H9 (cell line): Measurements from ENCODE around the gene DGLUCY. TPM values are rescaled to one million over a fixed set of nuclear protein-coding genes. Genes with fewer than 3 reads are reported as not detected.

Experiments
- DNase-seq: peaks from one replicate; pipeline ENCODE4 v3.0.0-alpha.2; 2017
- H2AFZ ChIP-seq: one replicate; pipeline ENCODE4 v1.6.1; 2013; ENCODE audit warnings: mild to moderate bottlenecking, low read length, control low read depth, moderate library complexity
- H2AK5ac ChIP-seq: 2 replicates; pipeline ENCODE4 v1.6.1; 2013; ENCODE audit warnings: low read length, control low read depth, mixed read lengths; ENCODE audit not compliant: insufficient read length
- H2BK120ac ChIP-seq: one replicate; pipeline ENCODE4 v1.6.1; 2013; ENCODE audit warnings: low read depth, mild to moderate bottlenecking, low read length, control low read depth, inconsistent platforms; ENCODE audit not compliant: poor library complexity, severe bottlenecking
- H2BK12ac ChIP-seq: 2 replicates; pipeline ENCODE4 v1.6.1; 2013; ENCODE audit warnings: low read length, control low read depth, mixed read lengths, low read depth; ENCODE audit not compliant: insufficient read length
- H2BK15ac ChIP-seq: 2 replicates; pipeline ENCODE4 v1.6.1; 2013; ENCODE audit warnings: low read depth, low read length, control low read depth
- H2BK20ac ChIP-seq: one replicate; pipeline ENCODE4 v1.6.1; 2013; ENCODE audit warnings: low read depth, mild to moderate bottlenecking, low read length, control low read depth, inconsistent platforms; ENCODE audit not compliant: poor library complexity, severe bottlenecking
- H2BK5ac ChIP-seq: 2 replicates; pipeline ENCODE4 v1.6.1; 2013; ENCODE audit warnings: low read length, control low read depth, mixed read lengths; ENCODE audit not compliant: insufficient read length
- H3K14ac ChIP-seq: 2 replicates; pipeline ENCODE4 v1.6.1; 2013; ENCODE audit warnings: low read length, control low read depth; ENCODE audit not compliant: insufficient read depth
- H3K18ac ChIP-seq: 2 replicates; pipeline ENCODE4 v1.6.1; 2013; ENCODE audit warnings: low read depth, mild to moderate bottlenecking, mixed read lengths, low read length, control low read depth; ENCODE audit not compliant: insufficient read length
- H3K23ac ChIP-seq: 2 replicates; pipeline ENCODE4 v1.6.1; 2013; ENCODE audit warnings: low read length, control low read depth, mixed read lengths, low read depth; ENCODE audit not compliant: insufficient read length
- H3K23me2 ChIP-seq: 2 replicates; pipeline ENCODE4 v1.6.1; 2013; ENCODE audit warnings: low read depth, mild to moderate bottlenecking, mixed read lengths, low read length, control low read depth; ENCODE audit not compliant: insufficient read length, poor library complexity, severe bottlenecking
- H3K27ac ChIP-seq: 2 replicates; pipeline ENCODE4 v1.5.1; 2013; ENCODE audit warnings: low read length, control low read depth, mixed read lengths, low read depth; ENCODE audit not compliant: insufficient read length
- H3K27me3 ChIP-seq: 2 replicates; pipeline ENCODE4 v1.6.1; 2013; ENCODE audit warnings: low read length, control low read depth, inconsistent platforms; ENCODE audit not compliant: insufficient read depth
- H3K4ac ChIP-seq: 2 replicates; pipeline ENCODE4 v1.6.1; 2013; ENCODE audit warnings: low read depth, mild to moderate bottlenecking, control low read depth, inconsistent platforms, low read length, moderate library complexity
- H3K4me1 ChIP-seq: 2 replicates; pipeline ENCODE4 v1.6.1; 2013; ENCODE audit warnings: low read length, control low read depth, inconsistent platforms; ENCODE audit not compliant: insufficient read depth
- H3K4me2 ChIP-seq: 2 replicates; pipeline ENCODE4 v1.6.1; 2013; ENCODE audit warnings: low read length, control low read depth, mixed read lengths; ENCODE audit not compliant: insufficient read length, insufficient read depth
- H3K56ac ChIP-seq: 2 replicates; pipeline ENCODE4 v1.6.1; 2013; ENCODE audit warnings: low read depth, mild to moderate bottlenecking, mixed read lengths, low read length, control low read depth; ENCODE audit not compliant: insufficient read length
- H3K79me1 ChIP-seq: 2 replicates; pipeline ENCODE4 v1.6.1; 2013; ENCODE audit warnings: low read depth, mild to moderate bottlenecking, moderate library complexity, low read length, control low read depth, inconsistent platforms; ENCODE audit not compliant: insufficient read depth, poor library complexity, severe bottlenecking
- H3K79me2 ChIP-seq: 2 replicates; pipeline ENCODE4 v1.6.1; 2013; ENCODE audit warnings: low read length, control low read depth, inconsistent platforms; ENCODE audit not compliant: insufficient read depth
- H3K9ac ChIP-seq: 2 replicates; pipeline ENCODE4 v1.6.1; 2013; ENCODE audit warnings: low read length, control low read depth, mixed read lengths; ENCODE audit not compliant: insufficient read length; ENCODE audit errors: extremely low read depth
- H3K9me3 ChIP-seq: one replicate; pipeline ENCODE4 v1.6.1; 2013; ENCODE audit warnings: low read depth, low read length, inconsistent platforms; ENCODE audit not compliant: control insufficient read depth
- H3T11ph ChIP-seq: one replicate; pipeline ENCODE4 v1.6.1; 2013; ENCODE audit warnings: mild to moderate bottlenecking, low read length, control low read depth, inconsistent platforms
- H4K20me1 ChIP-seq: one replicate; pipeline ENCODE4 v1.6.1; 2013; ENCODE audit not compliant: control insufficient read depth, insufficient read length, insufficient read depth
- H4K5ac ChIP-seq: 2 replicates; pipeline ENCODE4 v1.6.1; 2013; ENCODE audit warnings: low read depth, mild to moderate bottlenecking, mixed read lengths, low read length, control low read depth; ENCODE audit not compliant: insufficient read length
- H4K8ac ChIP-seq: replicated peaks from 2 replicates; pipeline ENCODE4 v1.6.1; 2013; ENCODE audit warnings: low read length, control low read depth, mixed read lengths, low read depth; ENCODE audit not compliant: insufficient read length
- H4K91ac ChIP-seq: 2 replicates; pipeline ENCODE4 v1.6.1; 2013; ENCODE audit warnings: low read depth, mild to moderate bottlenecking, moderate library complexity, mixed read lengths, low read length, control low read depth; ENCODE audit not compliant: insufficient read length
- H3K27ac Mint-ChIP-seq, 3 experiments: 2 replicates in 2 of 3; 3 replicates in 1 of 3; pipeline ENCODE4 v1.8.0; 2020 to 2021; ENCODE audit warnings: mixed read lengths in 3 of 3, mild to moderate bottlenecking in 1 of 3, moderate library complexity in 1 of 3
- H3K27me3 Mint-ChIP-seq: 2 replicates; pipeline ENCODE4 v1.8.0; 2021; ENCODE audit warnings: low read depth, mild to moderate bottlenecking, moderate library complexity, mixed read lengths
- H3K36me3 Mint-ChIP-seq, 3 experiments: 2 replicates in 2 of 3; 3 replicates in 1 of 3; pipeline ENCODE4 v1.8.0; 2020 to 2021; ENCODE audit warnings: low read depth in 3 of 3, mixed read lengths in 3 of 3; ENCODE audit not compliant: insufficient read depth in 1 of 3
- H3K4me1 Mint-ChIP-seq, 2 experiments: 2 replicates each; pipeline ENCODE4 v1.8.0; 2020; ENCODE audit warnings: mixed read lengths in 2 of 2
- H3K4me3 Mint-ChIP-seq, 2 experiments: 2 replicates in 1 of 2; 3 replicates in 1 of 2; pipeline ENCODE4 v1.8.0; 2020 to 2021; ENCODE audit warnings: mild to moderate bottlenecking in 2 of 2, mixed read lengths in 2 of 2, moderate library complexity in 1 of 2
- H3K9me3 Mint-ChIP-seq, 2 experiments: 2 replicates in 1 of 2; 3 replicates in 1 of 2; pipeline ENCODE4 v1.8.0; 2020; ENCODE audit warnings: mild to moderate bottlenecking in 2 of 2, mixed read lengths in 2 of 2, moderate library complexity in 1 of 2
- WGBS: extraction: QIAGEN DNeasy Blood & Tissue Kit; methylation state at CpG from one replicate; pipeline ENCODE4 v1.1.7; 2013; ENCODE audit warnings: missing lambda C conversion rate, low lambda C conversion rate, mixed read lengths; ENCODE audit not compliant: insufficient read length; ENCODE audit errors: extremely low coverage; 5-methylcytosine and 5-hydroxymethylcytosine counted together
- total RNA-seq: library from RNA; stranded (reverse); gene quantifications from 2 replicates; pipeline ENCODE4 v1.2.1, GENCODE V29; 2021
- TF ChIP-seq, protein P1 (sequence below): fragments of 200-600 bp; sonication (generic); conservative IDR thresholded peaks from 3 replicates; pipeline ENCODE4 v1.8.0; 2021; ENCODE audit warnings: antibody characterized with exemption, mild to moderate bottlenecking

DGLUCY gene
- total RNA-seq, 1 experiment from 2014 or later: 29.6 TPM

- no peak overlapping the region for H4K91ac ChIP-seq
- H3K23ac ChIP-seq: no peak overlapping the region
- H2BK15ac ChIP-seq: no peak overlapping the region
- no peak overlapping the region for H4K5ac ChIP-seq
- Mint-ChIP-seq H3K36me3 (no peaks in the 10 kb centered on the region), H3K4me1 (no peaks in the 10 kb centered on the region), H3K27ac (no peak overlapping the region), H3K9me3 (no peaks in the 10 kb centered on the region), H3K4me3 (no peak overlapping the region), H3K27me3 (no peaks in the 10 kb centered on the region; the same call in 1 of the 2 replicates)
- H3K9ac ChIP-seq: no peak overlapping the region
- no peaks in the 10 kb centered on the region for H3K27me3 ChIP-seq
- no peaks in the 10 kb centered on the region for H3K23me2 ChIP-seq
- H4K8ac ChIP-seq: no peak overlapping the region
- no peaks in the 10 kb centered on the region for H4K20me1 ChIP-seq
- H2AFZ ChIP-seq: no peak overlapping the region
- H2BK5ac ChIP-seq: no peak overlapping the region
- no peak overlapping the region for H3K27ac ChIP-seq
- DNase-seq: no peak
- TF ChIP-seq, protein P1, sequence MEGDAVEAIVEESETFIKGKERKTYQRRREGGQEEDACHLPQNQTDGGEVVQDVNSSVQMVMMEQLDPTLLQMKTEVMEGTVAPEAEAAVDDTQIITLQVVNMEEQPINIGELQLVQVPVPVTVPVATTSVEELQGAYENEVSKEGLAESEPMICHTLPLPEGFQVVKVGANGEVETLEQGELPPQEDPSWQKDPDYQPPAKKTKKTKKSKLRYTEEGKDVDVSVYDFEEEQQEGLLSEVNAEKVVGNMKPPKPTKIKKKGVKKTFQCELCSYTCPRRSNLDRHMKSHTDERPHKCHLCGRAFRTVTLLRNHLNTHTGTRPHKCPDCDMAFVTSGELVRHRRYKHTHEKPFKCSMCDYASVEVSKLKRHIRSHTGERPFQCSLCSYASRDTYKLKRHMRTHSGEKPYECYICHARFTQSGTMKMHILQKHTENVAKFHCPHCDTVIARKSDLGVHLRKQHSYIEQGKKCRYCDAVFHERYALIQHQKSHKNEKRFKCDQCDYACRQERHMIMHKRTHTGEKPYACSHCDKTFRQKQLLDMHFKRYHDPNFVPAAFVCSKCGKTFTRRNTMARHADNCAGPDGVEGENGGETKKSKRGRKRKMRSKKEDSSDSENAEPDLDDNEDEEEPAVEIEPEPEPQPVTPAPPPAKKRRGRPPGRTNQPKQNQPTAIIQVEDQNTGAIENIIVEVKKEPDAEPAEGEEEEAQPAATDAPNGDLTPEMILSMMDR: no peak
- no peak overlapping the region for H3T11ph ChIP-seq
- H2BK120ac ChIP-seq: no peak overlapping the region
- H2BK12ac ChIP-seq: no peak overlapping the region
- H3K4me1 ChIP-seq: no peaks in the 10 kb centered on the region
- H3K79me2 ChIP-seq: no peaks in the 10 kb centered on the region
- H3K4ac ChIP-seq: no peak overlapping the region
- H2BK20ac ChIP-seq: no peak overlapping the region
- no peak overlapping the region for H2AK5ac ChIP-seq
- no peaks in the 10 kb centered on the region for H3K9me3 ChIP-seq
- H3K79me1 ChIP-seq: no peaks in the 10 kb centered on the region
- no peak overlapping the region for H3K14ac ChIP-seq
- no peak overlapping the region for H3K18ac ChIP-seq
- no peak overlapping the region for H3K56ac ChIP-seq
- no CpG with 5 or more reads among the region's 4 CpGs for WGBS
- H3K4me2 ChIP-seq: no peak overlapping the region
These were observed 19.1 kb upstream of the DGLUCY start for GRCh38 chr14:91094772-91095171.
